Measurements from ENCODE around the gene SLC35G6. TPM values are rescaled to one million over a fixed set of nuclear protein-coding genes. Genes with fewer than 3 reads are reported as not detected.

The SLC35G6 gene
- total and polyA plus RNA-seq, 4 donors, result not detected

DNA sequence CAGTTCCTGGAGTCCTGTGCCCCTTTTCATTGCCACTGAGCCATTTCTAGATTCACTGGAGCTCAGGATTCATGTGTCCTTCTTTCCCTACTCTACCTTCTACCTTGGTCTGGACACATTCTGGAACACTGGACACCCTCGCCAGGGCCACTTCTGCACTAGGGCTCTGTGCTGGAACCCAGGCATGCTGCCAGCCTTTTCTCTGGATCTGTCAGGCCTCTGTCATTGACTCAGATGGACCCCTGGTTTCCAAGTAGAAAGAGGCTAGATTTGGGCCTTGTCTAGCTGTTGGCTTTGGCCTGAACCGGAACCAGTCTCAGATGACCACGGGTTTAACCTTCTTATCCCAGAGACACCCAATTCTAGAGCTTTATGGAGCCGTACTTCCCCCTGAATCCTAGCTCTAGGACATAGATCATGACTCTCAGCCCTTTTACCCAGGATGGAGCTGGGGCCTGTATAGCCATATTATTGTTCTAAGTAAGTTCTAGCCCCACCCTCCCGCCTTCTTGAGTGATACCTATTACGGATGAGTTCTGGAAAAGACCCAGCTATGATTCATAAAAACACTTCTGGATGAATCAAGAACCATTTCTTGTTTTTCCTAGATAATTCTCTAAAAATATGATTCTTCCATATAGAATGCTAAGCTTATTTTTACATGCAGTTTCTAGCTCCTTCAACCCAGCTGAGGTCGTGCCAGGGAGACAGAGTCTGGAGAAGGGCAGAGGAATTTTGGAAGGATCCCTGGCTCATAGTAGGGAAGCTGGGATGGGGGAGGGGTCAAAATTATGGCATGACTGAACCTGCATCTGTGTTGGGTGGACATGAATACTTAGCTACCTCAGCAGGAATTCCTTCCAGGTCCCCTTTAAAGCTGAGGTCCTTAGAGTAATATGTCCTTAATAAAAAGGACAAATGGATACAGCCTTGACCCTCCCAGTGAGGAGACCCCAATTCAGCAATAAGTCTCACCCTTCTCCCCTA, 37.5 kb upstream of the SLC35G6 start:
- H3K9ac ChIP-seq (ENCODE audit: low read depth in 1 of 2, low read length in 2 of 2), result no peak overlapping the region
- no peak overlapping the region for H3K27ac ChIP-seq (ENCODE audit: low read depth in 1 of 2, low read length in 2 of 2)
- no peaks in the 10 kb centered on the region for H3K36me3 ChIP-seq (ENCODE audit: control insufficient read depth in 4 of 4, insufficient read depth in 3 of 4, low read depth in 1 of 4, low read length in 3 of 4)
- no peak for DNase-seq (ENCODE audit: low spot score)
- peaks cover 0 to 3% (median 0%) of the 10 kb centered on the region in 4 donors for H3K27me3 ChIP-seq (ENCODE audit: control insufficient read depth in 4 of 4, insufficient read depth in 4 of 4, low read length in 3 of 4)
- peaks cover 20 to 32% (median 27%) of the 10 kb centered on the region in 4 donors for H3K4me1 ChIP-seq (ENCODE audit: control insufficient read depth in 4 of 4, insufficient read depth in 4 of 4, low read length in 3 of 4)
- no peaks in the 10 kb centered on the region for H3K9me3 ChIP-seq (ENCODE audit: control insufficient read depth in 4 of 4, low read length in 3 of 4)
- no peak for TF ChIP-seq EGR1 (IDR thresholded peaks at IDR 0.05; ENCODE audit: low read depth in 2 of 2)
- no peak for TF ChIP-seq TAF1 (conservative IDR thresholded peaks at IDR 0.05)
- TF ChIP-seq FOXA1 (IDR thresholded peaks at IDR 0.05), result no peak
- TF ChIP-seq JUND (IDR thresholded peaks at IDR 0.05), result no peak
- no peak for TF ChIP-seq GABPA (IDR thresholded peaks at IDR 0.05 in 1 of 2, conservative IDR thresholded peaks at IDR 0.05 in 1 of 2)
- no peak for TF ChIP-seq RAD21 (IDR thresholded peaks at IDR 0.05)
- no peak for TF ChIP-seq FOXA2 (IDR thresholded peaks at IDR 0.05)
- TF ChIP-seq MAX (IDR thresholded peaks at IDR 0.05), result no peak
- TF ChIP-seq NR2F2 (IDR thresholded peaks at IDR 0.05), result no peak
- no peak for TF ChIP-seq RXRA (IDR thresholded peaks at IDR 0.05)
- no peak for TF ChIP-seq CTCF (IDR thresholded peaks at IDR 0.05; ENCODE audit: low read depth, low read length, missing input control)
- TF ChIP-seq HNF4A (conservative IDR thresholded peaks at IDR 0.05), result no peak
- TF ChIP-seq, protein P1, sequence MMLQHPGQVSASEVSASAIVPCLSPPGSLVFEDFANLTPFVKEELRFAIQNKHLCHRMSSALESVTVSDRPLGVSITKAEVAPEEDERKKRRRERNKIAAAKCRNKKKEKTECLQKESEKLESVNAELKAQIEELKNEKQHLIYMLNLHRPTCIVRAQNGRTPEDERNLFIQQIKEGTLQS (IDR thresholded peaks at IDR 0.05), result no peak
- no peak for TF ChIP-seq YY1 (IDR thresholded peaks at IDR 0.05)
- TF ChIP-seq ZBTB33 (IDR thresholded peaks at IDR 0.05), result no peak
- TF ChIP-seq, protein P2, sequence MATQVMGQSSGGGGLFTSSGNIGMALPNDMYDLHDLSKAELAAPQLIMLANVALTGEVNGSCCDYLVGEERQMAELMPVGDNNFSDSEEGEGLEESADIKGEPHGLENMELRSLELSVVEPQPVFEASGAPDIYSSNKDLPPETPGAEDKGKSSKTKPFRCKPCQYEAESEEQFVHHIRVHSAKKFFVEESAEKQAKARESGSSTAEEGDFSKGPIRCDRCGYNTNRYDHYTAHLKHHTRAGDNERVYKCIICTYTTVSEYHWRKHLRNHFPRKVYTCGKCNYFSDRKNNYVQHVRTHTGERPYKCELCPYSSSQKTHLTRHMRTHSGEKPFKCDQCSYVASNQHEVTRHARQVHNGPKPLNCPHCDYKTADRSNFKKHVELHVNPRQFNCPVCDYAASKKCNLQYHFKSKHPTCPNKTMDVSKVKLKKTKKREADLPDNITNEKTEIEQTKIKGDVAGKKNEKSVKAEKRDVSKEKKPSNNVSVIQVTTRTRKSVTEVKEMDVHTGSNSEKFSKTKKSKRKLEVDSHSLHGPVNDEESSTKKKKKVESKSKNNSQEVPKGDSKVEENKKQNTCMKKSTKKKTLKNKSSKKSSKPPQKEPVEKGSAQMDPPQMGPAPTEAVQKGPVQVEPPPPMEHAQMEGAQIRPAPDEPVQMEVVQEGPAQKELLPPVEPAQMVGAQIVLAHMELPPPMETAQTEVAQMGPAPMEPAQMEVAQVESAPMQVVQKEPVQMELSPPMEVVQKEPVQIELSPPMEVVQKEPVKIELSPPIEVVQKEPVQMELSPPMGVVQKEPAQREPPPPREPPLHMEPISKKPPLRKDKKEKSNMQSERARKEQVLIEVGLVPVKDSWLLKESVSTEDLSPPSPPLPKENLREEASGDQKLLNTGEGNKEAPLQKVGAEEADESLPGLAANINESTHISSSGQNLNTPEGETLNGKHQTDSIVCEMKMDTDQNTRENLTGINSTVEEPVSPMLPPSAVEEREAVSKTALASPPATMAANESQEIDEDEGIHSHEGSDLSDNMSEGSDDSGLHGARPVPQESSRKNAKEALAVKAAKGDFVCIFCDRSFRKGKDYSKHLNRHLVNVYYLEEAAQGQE (IDR thresholded peaks at IDR 0.05), result no peak
- 87% methylated on average over 7 of the region's 7 CpGs for WGBS
- no peak overlapping the region for H3K4me3 ChIP-seq (ENCODE audit: low read depth in 1 of 3, low read length in 3 of 3)

Measured in liver (tissue), 9 donors.